ENCODE measurements around the gene CDKN2C.

CDKN2C gene

GRCh38 chr1:50966991-50967390, 3.1 kb upstream of the CDKN2C start:
- DNase-seq, result no peak

GRCh38 chr1:50967416-50968157, 2.5 kb upstream of the CDKN2C start:
- DNase-seq, result no peak

GRCh38 chr1:50968158-50968820, 1.8 kb upstream of the CDKN2C start:
- peak; percentile 88 for DNase-seq

- no peak for DNase-seq
Measured at GRCh38 chr1:50968821-50969610, 1.0 kb upstream of the CDKN2C start.

- DNase-seq, result no peak
Measured at GRCh38 chr1:50970509-50970887, 453 bp downstream of the CDKN2C start.

- no peak for DNase-seq
Measured at GRCh38 chr1:50970931-50971582, 1.0 kb downstream of the CDKN2C start.

GRCh38 chr1:50971748-50972305, 1.8 kb downstream of the CDKN2C start:
- DNase-seq, result no peak

- DNase-seq, result no peak
Measured at GRCh38 chr1:50972766-50973165, 2.7 kb downstream of the CDKN2C start.

- no peak for DNase-seq
Measured at GRCh38 chr1:50973255-50973654, 3.2 kb downstream of the CDKN2C start.

- no peak for DNase-seq
Measured at GRCh38 chr1:50973875-50974617, 4.0 kb downstream of the CDKN2C start.

GRCh38 chr1:50974618-50974935, 4.5 kb downstream of the CDKN2C start:
- DNase-seq, result no peak

GRCh38 chr1:50975436-50975835, 5.4 kb downstream of the CDKN2C start:
- DNase-seq, result no peak

- DNase-seq, result no peak
Measured at GRCh38 chr1:50976111-50976889, 6.3 kb downstream of the CDKN2C start.

- peak; percentile 69 for DNase-seq
Measured at GRCh38 chr1:50976890-50977574, 7.0 kb downstream of the CDKN2C start.

GRCh38 chr1:50977575-50978143, 7.6 kb downstream of the CDKN2C start:
- DNase-seq, result peak; percentile 59

- DNase-seq, result peak; percentile 60
Measured at GRCh38 chr1:50978144-50978851, 8.3 kb downstream of the CDKN2C start.

- peak; percentile 66 for DNase-seq
Measured at GRCh38 chr1:50978852-50979781, 9.1 kb downstream of the CDKN2C start.

- DNase-seq, result no peak
Measured at GRCh38 chr1:50979937-50980336, 9.9 kb downstream of the CDKN2C start.

- no peak for DNase-seq
Measured at GRCh38 chr1:50980505-50980904, 10.5 kb downstream of the CDKN2C start.

Data from NCI-H226 (cell line).